MM.1S (cell line): Measurements from ENCODE around the gene MYOF.

ENCODE experiments used
- CTCF ChIP-seq: fragments of 300-600 bp; sonication (generic); IDR thresholded peaks from 2 replicates; pipeline ENCODE4 v1.5.1; 2016; ENCODE audit warnings: antibody characterized with exemption, low read length, mixed read lengths
- EZH2phosphoT487 ChIP-seq: fragments of 300-600 bp; sonication (generic); IDR thresholded peaks from 2 replicates; pipeline ENCODE4 v1.6.1; 2018; ENCODE audit warnings: antibody characterized with exemption, low read length

- TF ChIP-seq CTCF (no peak), EZH2phosphoT487 (no peak)
Observed at GRCh38 chr10:93425861-93426260, 56.3 kb downstream of the MYOF start.
